ENCODE data around the gene DYRK4.
A peak's percentile ranks its signal among the peaks of the same experiment; 100 is the strongest.

The DYRK4 gene

DNA sequence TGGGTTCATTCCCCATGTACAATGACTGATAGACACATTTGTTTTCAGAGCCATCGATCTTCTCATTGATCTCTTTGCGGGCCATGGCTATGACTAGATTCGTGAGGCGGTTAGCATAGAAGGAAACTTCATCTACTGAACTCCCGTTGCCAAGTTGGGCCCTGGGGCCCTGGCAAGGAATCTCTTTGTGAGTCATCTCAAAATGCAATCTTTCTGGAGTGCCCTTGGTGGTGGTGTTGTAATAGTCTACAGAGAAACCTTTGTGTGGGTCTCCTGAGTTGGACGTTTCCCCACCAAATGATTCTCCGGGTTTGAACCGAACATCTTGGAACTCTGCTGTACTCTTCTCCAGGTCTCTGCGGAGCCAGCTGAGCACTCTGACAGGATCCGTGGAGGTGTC is 66.4 kb downstream of the DYRK4 start:
- Mint-ChIP-seq H3K4me1 (ENCODE audit: low read depth) (no peaks in the 10 kb centered on the region), H3K9me3 (no peaks in the 10 kb centered on the region), H3K4me3 (no peak overlapping the region), H3K27ac (no peak overlapping the region), H3K27me3 (peaks cover 26% of the 10 kb centered on the region), H3K36me3 (ENCODE audit: low read depth) (no peaks in the 10 kb centered on the region)
- no peak for DNase-seq

DNA sequence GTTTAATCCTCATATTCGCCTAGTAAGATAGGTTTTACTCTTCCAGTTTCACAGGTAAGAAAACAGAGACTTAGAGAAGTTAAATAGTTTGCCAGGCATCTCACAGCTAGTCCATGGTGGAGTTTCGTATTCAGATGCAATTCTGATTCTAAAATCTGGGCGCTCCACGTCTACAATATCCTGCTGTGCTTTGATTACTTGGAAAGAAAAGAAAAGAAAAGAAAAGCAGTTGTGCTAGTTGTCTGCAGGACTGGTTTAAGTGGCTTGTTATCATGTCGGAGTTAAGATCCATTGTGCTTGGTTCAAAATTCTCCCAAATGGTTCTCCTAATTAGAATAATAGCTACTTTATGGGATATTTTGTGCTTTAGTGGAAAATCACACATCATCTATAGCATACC is 68.3 kb downstream of the DYRK4 start:
- DNase-seq, result no peak
- H3K4me1 Mint-ChIP-seq (ENCODE audit: low read depth), result no peaks in the 10 kb centered on the region
- H3K27ac Mint-ChIP-seq, result no peak overlapping the region
- no peaks in the 10 kb centered on the region for H3K9me3 Mint-ChIP-seq
- H3K36me3 Mint-ChIP-seq (ENCODE audit: low read depth), result no peaks in the 10 kb centered on the region
- H3K4me3 Mint-ChIP-seq, result no peak overlapping the region
- H3K27me3 Mint-ChIP-seq, result peaks cover 23% of the 10 kb centered on the region

DNA sequence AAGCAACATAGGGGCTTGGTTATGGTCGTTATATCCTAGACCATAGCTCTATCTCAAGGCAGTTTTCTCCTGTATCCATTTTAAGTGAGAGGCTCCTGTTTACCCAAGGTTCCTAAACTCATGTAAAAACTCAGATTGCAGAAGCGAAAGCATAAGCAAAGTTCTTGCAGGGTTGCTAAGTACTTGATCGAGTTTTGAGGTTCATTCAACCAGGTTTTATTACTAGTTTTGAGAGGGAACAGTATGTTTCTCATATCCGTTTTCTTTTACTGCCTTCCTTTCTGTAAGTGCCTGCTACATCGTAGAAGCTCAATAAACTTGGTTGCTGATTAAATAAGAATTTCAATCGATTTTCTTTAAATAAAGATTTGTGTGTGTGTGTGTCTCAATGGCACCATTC is 81.7 kb downstream of the DYRK4 start:
- no peak for DNase-seq
- Mint-ChIP-seq H3K4me1 (ENCODE audit: low read depth) (peaks cover 17% of the 10 kb centered on the region), H3K36me3 (ENCODE audit: low read depth) (peaks cover 6% of the 10 kb centered on the region), H3K9me3 (no peaks in the 10 kb centered on the region), H3K4me3 (no peak overlapping the region), H3K27me3 (no peaks in the 10 kb centered on the region), H3K27ac (no peak overlapping the region)

DNA sequence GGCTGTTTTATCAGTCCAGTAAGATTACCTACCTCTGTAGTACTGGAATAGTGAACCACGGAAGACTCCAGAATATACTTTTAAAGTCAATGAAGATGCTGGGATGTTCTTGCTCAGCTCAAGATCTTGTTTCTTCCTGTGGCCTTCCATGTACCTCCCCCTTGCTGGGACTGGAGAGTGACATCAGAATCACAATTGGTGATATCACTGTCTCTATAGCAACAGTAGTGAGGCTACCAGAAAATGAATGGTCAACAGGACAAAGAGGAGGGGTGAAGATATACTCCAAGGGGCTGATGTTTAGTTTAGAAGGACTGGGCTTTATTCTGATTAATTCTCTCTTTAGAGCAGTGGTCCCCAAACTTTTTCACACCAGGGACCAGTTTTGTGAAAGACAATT is 83.0 kb downstream of the DYRK4 start:
- no peak overlapping the region for H3K4me3 Mint-ChIP-seq
- peaks cover 18% of the 10 kb centered on the region for H3K36me3 Mint-ChIP-seq (ENCODE audit: low read depth)
- H3K27me3 Mint-ChIP-seq, result no peaks in the 10 kb centered on the region
- H3K9me3 Mint-ChIP-seq, result no peaks in the 10 kb centered on the region
- peaks cover 24% of the 10 kb centered on the region for H3K4me1 Mint-ChIP-seq (ENCODE audit: low read depth)
- no peak for DNase-seq
- no peak overlapping the region for H3K27ac Mint-ChIP-seq

DNA sequence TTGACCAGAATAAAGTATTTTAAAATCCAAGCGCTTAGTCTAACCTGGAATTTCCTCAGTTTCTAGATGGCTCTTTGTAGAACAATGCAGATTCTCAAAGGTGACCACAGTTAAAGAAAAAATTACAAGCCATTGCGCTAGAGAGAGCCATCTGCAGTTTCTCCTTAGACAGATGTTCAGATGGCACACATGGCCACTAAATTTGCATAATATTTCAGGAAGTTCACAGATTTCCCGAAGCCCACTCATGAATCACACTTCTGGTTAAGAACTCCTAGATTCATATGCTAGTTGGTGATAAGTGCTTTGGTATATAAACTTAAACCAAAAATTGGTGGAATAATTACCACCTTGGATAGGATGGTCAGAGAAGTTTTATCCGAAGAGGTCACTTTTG is 86.1 kb downstream of the DYRK4 start:
- no peaks in the 10 kb centered on the region for H3K9me3 Mint-ChIP-seq
- H3K27me3 Mint-ChIP-seq, result no peaks in the 10 kb centered on the region
- H3K27ac Mint-ChIP-seq, result peak overlapping the region; percentile 99
- H3K36me3 Mint-ChIP-seq (ENCODE audit: low read depth), result peaks cover 33% of the 10 kb centered on the region
- DNase-seq, result no peak
- H3K4me1 Mint-ChIP-seq (ENCODE audit: low read depth), result peaks cover 50% of the 10 kb centered on the region
- H3K4me3 Mint-ChIP-seq, result peak overlapping the region; percentile 99

DNA sequence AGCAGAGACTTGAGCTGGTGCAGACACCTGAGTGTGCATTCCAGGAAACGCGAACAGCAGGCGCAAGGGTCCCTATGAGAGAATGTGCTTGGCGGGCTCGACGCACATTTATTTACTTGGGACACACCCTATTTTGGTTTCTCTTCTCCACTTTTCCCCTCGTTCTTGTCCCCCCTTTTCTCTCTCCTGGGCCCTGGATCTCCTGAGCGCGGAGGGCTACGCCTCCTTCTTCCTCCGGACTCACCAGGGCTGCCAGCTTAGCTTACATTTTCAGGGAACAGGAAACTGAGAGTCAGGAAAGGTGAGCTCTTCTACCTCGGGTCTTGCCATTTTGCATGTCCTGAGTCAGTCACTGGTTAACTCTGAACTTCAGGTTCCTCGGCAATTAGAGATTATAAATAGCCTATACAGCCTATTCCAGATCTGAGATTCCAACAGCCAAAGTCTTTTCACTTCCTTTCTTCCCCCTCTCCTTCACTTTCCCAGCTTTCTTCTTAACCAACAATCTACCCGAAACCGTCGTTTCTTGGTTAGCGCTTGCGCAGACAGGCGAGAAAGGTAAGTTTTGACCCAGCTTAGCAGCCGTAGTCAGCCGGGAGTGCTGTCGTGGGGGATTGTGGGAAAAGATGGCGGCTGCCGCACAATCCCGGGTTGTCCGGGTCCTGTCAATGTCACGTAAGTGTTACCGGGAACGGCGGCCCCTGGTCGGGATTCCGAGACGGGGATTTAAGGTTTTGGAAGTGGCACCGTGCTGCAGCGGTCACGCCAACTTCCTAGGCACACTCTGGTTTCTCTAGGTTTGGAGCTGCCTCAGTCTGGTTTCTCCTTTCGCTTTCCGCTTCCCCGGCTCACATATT is 86.7 kb downstream of the DYRK4 start, which contains the start of the genes AKAP3 and NDUFA9:
AKAP3 (minus strand) TSS at position 551 of the 857 bp plus-strand sequence. CDS start 10,855 bp downstream, outside the sequence.
NDUFA9 (plus strand) TSS at position 614 of the 857 bp plus-strand sequence; CDS start at position 627, 13 bp downstream.
- Mint-ChIP-seq H3K27ac (peak within 1 kb of the TSS; percentile 99), H3K4me3 (peak within 1 kb of the TSS; percentile 99), H3K9me3 (no peaks in the 10 kb centered on the region), H3K36me3 (ENCODE audit: low read depth) (peaks cover 39% of the 10 kb centered on the region), H3K4me1 (ENCODE audit: low read depth) (peaks cover 56% of the 10 kb centered on the region), H3K27me3 (no peaks in the 10 kb centered on the region)
- peak; percentile 85 for DNase-seq

DNA sequence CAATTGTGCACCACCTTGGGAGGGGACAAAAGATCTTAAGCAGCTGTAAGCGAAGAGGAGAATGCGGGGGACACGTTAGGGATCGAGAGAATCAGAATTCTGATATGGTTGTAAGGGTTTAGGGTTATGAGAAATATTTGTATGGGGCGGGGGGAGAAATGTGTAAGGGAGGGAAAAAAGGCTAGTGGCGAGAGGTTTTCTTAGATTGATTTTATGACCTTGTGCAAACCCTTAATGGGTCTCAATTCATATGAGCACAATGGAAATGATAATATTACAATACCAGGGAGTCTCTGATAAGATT is 87.3 kb downstream of the DYRK4 start:
- Mint-ChIP-seq H3K27ac (peak overlapping the region; percentile 99), H3K27me3 (no peaks in the 10 kb centered on the region)
- DNase-seq, result no peak

DNA sequence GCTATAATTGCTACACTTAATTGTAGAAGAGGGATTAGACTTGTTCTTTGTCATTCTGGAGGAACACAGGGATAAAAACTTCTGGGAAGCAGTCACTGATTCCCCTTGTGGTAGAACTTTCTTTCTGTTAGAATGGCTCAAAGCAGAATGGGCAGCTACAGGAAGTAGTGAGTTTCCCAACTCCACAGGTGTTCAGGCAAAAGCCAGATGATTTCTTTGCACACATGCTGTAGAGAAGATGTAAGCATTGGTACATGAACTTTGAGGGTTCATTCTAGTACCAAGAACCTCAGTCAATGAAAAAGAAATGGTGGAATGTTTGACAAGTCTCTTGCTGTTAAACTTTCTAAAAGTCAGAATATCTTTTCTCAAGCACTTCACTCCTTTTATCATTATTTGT is 91.2 kb downstream of the DYRK4 start:
- no peak overlapping the region for H3K4me3 Mint-ChIP-seq
- H3K27me3 Mint-ChIP-seq, result no peaks in the 10 kb centered on the region
- H3K36me3 Mint-ChIP-seq (ENCODE audit: low read depth), result peaks cover 80% of the 10 kb centered on the region
- H3K4me1 Mint-ChIP-seq (ENCODE audit: low read depth), result peaks cover 49% of the 10 kb centered on the region
- no peaks in the 10 kb centered on the region for H3K9me3 Mint-ChIP-seq
- peak overlapping the region; percentile 12 for H3K27ac Mint-ChIP-seq
- no peak for DNase-seq

More for the DNA sequence above, 87.3 kb downstream of the DYRK4 start:
- Mint-ChIP-seq H3K4me1 (ENCODE audit: low read depth) (peaks cover 60% of the 10 kb centered on the region), H3K4me3 (peak overlapping the region; percentile 99), H3K36me3 (ENCODE audit: low read depth) (peaks cover 44% of the 10 kb centered on the region), H3K9me3 (no peaks in the 10 kb centered on the region)

DNA sequence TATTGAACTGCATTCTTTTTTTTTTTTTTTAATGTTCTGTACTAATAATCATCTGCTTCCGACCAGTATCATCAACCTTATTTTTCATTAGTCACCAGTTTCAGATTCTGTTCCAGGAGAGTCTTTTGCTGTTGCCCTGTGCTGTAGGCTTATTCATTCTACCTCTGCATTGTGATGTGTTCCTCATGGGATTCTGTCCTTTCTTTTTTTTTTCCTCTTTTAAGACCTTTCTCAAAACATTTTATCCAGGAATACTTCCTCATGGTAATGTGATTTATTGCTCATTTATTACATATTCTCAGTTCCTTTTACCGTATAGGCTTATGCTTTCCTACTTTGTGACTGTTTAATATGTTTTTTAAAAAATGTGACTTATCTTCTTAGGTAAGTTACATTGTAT is 91.7 kb downstream of the DYRK4 start:
- Mint-ChIP-seq H3K4me3 (no peak overlapping the region), H3K27me3 (no peaks in the 10 kb centered on the region), H3K36me3 (ENCODE audit: low read depth) (peaks cover 78% of the 10 kb centered on the region), H3K4me1 (ENCODE audit: low read depth) (peaks cover 45% of the 10 kb centered on the region), H3K9me3 (no peaks in the 10 kb centered on the region), H3K27ac (peak overlapping the region; percentile 58)
- no peak for DNase-seq

Measured in activated T-cell treated with anti-CD3 and anti-CD28 coated beads, Interleukin-2, amount 50 U/mL, for 24 hours (primary cell).